MM.1S (cell line): ENCODE measurements around the gene PLCXD3.

Experiments used
- EZH2 ChIP-seq: fragments of 300-600 bp; sonication (generic); optimal IDR thresholded peaks from 2 replicates; pipeline ENCODE3; 2017; ENCODE audit warnings: low read depth, mild to moderate bottlenecking, antibody characterized with exemption, low read length, mixed read lengths
- TF ChIP-seq, protein P1 (sequence below): fragments of 300-600 bp; sonication (generic); IDR thresholded peaks from 2 replicates; pipeline ENCODE4 v1.5.1; 2016; ENCODE audit warnings: antibody characterized with exemption, low read length, mixed read lengths

DNA sequence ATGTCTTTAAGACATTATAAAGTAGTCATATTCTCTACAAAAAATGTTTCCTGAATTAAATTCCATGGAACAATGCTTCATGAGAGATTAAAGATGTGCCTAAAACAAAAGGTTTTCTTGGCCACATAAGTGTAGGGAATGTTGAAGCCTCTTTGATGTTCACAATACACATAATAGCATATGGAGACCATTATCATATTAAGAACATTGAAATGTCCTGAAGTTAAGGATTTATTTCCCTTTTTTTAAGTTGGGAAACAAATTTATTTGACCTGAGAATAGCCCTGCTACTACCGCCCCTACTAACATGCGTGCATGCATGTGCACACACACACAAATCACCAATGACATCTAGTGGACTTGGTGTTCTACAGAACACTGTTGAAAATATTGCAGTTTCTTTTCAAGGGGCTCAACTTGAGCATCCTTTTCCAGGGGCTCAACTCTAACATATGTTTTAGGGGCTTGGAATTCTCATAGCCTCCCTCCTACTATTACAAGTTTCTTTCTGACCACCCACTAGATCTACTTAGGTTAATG is 172.2 kb downstream of the PLCXD3 start:
- TF ChIP-seq, protein P1, sequence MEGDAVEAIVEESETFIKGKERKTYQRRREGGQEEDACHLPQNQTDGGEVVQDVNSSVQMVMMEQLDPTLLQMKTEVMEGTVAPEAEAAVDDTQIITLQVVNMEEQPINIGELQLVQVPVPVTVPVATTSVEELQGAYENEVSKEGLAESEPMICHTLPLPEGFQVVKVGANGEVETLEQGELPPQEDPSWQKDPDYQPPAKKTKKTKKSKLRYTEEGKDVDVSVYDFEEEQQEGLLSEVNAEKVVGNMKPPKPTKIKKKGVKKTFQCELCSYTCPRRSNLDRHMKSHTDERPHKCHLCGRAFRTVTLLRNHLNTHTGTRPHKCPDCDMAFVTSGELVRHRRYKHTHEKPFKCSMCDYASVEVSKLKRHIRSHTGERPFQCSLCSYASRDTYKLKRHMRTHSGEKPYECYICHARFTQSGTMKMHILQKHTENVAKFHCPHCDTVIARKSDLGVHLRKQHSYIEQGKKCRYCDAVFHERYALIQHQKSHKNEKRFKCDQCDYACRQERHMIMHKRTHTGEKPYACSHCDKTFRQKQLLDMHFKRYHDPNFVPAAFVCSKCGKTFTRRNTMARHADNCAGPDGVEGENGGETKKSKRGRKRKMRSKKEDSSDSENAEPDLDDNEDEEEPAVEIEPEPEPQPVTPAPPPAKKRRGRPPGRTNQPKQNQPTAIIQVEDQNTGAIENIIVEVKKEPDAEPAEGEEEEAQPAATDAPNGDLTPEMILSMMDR: no peak
- no peak for TF ChIP-seq EZH2
